ENCODE measurements around the gene SHISA3.
"Not testable (repeated sequence)": the region's sequence is repeated elsewhere in the genome, so short reads cannot be mapped to it uniquely, and the experiment has no call there.

The SHISA3 gene
- 0 to 0.26 (median 0.04) reads per million in 17 experiments for total RNA-seq

DNA sequence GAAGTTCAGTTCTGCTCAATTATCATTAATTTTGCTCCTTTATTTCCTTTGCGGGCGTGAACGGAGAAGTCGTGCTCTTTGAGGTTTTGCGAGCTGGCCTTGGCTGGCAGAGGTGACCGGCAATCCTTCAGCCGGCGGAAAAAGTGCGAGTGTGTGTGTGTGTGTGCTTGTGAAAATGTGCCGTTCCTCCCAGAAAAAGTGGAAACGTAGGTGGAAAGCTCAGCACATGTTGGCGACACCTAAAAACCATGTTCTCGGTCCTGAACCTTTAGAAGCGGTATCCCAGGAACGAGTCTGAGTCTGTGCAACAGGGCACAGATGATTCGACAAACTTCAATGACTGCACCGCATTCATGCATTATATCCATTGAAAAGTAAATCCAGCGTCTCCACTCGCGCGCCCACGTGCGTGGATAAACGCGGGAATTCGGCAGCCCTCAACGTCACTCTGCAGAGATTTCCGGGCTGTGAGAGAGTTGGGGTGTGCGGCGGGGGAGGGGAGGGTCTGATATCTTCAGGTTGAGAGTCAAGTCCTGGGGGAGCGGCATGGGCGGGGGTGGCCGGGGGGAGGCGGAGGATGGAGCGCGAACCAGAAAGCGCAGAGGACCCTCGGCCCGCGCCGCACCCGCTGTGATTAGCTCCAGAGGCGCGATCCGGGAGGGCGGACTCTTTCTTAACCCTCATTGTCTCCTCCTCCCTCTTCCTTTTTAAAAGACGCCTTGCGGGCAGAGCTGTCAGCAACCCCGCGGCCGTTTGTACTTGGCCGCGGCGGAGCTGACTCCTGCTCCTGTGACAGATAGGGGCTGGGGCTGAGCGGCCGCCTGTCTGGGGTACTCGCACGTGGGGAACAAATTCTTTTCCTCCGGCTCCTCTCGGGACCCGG, at the start of gene SHISA3:
Gene SHISA3, plus strand, starts transcription at position 737 of the 883 bp plus-strand sequence. CDS start 569 bp downstream, outside the sequence.
- peak; percentile 9 to 57 (median 36) for DNase-seq

DNA sequence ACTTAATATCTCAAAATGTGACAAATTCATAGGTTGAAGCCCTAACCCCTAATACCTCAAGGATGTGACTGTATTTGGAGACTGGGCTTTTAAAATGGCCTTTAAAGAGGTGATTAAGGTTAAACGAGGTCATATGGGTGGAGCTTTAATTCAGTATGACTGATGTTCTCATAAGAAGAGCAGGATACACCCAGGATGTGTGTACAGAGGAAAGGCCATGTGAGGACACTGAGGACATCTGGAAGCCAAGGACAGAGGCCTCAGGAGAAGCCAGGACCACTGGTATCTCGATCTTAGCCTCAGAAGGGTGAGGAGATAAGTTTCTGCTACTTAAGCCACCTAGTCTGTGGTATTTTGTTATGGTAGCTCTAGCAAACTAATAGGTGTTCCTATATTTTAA, 49.0 kb upstream of the SHISA3 start:
- no peak for DNase-seq

DNA sequence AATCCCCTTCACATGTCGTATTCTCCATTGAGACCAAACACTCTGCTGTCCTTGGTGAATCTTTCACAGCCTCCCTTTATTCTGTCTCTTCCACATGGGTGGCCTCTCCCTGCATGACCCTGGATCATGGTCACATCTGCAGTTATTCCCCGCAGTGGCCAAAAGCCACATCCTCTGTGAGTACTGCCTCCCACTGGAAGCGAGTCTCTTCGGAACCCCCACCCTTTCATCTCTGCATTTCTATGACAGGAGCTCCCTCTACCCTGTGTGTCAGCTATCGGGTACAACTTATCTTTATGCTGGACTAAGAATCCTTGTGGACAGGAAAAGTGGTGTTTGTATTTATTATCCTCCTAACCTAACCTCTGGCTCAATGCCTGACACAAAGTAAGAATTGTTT, 48.6 kb upstream of the SHISA3 start:
- no peak for DNase-seq

DNA sequence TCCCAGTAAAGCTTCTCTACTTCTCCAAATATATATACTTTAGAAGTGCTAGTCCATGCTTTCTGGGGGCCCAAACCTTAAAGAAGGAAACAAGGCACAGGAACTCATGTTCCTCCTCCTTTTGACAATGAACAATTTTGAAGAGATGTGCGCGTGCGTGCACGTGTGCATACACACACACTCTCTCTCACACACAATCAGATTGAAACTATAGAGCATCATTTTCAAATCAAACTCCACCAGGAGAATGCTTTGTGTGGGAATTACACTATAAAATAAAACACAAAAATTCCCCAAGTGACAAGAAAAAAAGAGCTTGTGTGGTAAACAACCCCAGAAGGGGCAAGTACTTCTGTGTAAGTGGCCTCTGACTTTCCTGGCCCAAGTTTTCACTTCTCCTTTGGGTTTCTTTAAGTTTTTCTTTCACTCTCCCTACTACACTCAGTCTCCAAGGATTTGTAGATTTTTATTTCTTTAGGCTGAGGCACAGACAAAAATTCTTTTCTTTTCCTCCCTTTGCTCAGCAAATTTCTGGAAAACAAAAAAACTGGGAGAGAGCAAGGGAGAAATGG, 46.6 kb upstream of the SHISA3 start:
- no peak for DNase-seq

DNA sequence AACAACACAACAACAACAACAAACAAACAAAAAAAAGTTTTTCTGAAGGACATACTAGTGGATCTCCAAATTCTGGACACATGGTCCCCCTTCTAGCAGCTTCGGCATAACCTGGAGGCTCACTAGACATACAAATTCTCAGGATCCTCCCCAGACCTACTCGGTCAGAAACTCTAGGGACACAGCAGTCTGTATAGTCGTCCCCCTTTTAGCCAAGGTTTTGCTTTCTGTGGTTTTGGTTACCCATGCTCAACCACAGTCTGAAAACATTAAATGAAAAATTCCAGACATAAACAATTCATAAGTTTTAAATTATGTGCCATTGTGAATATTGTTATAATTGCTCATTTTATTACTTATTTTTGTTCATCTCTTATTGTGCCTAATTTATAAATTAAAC, 45.2 kb upstream of the SHISA3 start:
- DNase-seq: no peak

DNA sequence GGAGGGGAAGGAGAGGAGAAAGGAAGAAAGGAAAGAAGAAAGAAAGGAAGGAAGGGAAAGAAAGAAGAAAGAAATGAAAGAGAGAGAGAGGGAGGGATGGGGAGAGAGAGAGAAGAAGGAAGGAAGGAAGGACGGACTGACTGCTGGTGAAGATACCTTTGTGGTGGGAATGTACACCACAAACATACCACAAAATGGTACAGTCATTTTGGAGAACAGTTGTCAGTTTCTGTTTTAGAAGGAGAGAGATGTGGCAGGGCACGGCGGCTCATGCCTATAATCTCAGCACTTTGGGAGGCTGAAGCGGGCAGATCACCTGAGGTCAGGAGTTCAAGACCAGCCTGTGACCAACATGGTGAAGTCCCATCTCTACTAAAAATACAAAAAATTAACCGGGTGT, 40.0 kb upstream of the SHISA3 start:
- no peak for DNase-seq

DNA sequence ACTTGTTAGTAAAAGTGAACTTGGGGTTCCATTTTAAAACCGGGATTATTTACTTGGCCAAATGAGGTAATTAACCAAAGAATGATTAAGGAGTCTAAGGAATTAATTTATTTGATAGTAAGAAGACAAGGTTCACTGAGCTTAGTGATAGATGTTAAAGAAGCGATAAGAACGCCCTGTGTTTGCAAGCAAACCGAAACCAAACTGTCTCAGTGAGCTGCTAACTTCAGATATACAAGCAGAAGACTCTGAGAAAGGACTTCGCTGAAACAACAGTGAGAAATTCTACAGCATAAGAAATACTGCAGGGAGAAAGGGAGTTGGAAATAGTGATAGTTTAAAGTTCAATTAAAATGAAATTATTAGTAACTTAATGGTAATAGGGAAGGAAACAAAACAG, 37.6 kb upstream of the SHISA3 start:
- no peak for DNase-seq

DNA sequence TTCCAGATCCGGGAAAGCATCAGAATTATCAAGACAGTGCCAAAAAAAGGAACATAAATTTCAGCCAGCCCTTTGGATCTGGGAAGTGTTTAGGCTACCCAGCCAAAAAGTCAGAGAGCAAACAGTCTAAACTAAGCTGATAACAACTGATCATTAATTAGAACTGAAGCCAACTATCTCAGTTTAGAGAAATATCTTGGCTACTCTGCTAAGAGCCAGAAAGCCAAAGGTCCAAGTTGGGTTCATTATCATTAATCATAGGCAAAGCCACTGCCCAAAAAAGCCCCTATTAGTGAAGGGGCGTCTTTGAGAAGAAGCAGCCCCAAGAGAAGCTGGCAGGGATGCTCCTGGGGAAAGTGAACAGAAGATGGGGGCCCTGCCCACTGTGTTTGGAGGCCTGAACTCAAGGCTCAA, 37.0 kb upstream of the SHISA3 start:
- DNase-seq: no peak

DNA sequence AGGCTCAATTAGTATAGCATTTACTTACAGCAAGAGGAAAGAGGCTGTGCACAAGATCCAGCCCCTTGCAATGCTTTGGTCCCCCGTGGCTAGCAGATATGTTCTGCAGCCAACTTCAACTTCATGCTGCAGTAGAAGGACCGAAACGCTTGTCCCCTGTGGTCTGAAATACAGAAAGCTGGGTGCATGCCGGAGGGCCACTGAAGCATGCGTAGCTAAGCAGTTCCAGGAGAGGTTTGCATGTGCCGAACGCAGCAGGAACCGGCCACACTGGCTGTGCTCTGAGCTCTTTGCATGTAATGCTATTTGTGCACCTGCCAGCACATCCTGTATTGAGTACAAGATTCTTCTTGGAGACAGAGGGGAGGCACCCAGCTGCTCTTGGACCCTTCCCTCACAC, 35.8 kb upstream of the SHISA3 start:
- DNase-seq: no peak

DNA sequence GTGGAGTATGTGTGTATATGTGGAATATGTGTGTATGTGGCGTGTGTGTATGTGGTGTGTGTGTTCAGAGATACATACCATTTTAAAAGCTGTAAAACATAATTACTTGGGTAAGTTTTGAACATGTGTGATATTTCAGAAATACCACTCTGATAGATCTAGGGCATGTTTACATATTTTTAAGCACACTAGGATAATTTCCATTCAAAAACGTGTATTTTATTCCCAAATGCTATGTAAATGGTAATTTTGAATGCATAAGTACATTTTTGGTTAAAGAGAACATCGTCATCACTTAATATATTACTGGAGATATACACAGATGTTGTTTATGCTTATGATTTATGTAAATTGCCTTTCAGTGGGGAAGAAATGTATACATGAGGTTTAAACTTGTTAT, 34.7 kb upstream of the SHISA3 start:
- no peak for DNase-seq

DNA sequence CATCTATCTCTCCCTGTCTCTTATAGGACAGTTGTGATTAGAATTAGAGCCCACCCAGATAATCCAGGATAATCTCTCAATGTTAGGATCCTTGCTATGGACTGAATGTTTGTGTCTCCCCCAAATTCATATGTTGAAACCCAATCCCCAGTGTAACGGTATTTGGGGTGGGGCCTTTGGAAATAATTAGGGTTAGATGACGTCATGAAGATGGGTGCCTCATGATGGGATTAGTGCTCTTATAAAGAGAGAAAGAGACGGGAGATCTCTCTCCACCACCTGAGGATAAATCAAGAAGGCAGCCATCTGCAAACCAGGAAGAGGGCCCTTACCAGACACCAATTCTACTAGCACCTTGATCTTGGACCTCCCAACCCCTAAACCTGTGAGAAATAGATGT, 33.7 kb upstream of the SHISA3 start:
- no peak for DNase-seq

DNA sequence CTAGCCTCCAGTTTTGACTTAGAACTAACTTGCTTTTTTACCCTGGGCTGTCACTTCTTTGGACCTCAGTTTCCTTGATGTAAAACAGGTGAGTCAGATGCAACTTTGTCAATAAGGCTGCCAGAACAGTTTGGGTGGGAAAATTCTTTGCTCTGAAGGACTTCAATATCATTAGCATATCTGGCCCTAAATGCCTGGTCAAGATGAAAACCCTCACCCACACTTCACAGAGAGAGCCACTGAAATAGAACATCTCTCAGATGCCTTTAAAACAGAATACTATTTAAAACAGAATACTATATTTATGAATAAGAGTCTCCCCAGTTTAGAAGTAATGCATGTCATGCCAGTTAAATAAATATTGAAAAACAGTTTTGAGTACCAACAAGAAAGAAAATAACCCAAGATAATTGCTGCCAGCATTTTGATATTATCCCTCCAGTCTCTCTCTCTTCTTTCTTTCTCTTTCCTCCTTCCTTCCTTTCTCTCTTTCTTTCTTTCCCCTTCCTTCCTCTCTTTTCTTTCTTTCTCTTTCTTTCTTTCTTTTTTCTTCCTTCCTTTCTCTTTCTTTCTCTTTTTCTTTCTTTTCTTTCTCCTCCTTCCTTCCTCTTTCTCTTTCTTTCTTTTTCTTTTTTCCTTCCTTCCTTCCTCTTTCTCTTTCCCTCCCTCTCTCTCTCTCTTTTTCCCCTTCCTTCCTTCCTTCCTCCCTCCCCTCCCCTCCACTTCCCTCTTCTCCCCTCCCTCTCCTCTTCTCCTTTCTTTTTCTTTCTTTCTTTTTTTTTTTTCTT, 32.8 kb upstream of the SHISA3 start:
- no peak for DNase-seq

DNA sequence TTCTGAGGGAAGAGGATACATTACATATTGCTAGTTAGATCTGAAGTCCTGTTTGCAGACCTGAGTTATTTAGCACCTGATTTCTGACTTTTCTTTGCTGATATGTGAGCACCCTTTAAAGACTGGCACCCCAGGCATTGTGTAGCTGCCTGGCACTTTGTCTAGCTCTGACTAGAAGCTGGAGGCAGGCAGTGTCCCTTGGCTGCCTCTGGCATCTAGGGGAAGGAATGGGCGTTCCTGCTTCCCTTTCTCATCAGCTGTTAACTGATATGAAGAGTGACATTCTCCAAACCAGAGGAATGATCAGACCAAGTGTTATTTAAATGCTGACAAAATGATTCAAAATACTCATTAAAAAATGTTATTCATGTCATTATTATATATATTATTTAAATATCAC, 30.3 kb upstream of the SHISA3 start:
- no peak for DNase-seq

DNA sequence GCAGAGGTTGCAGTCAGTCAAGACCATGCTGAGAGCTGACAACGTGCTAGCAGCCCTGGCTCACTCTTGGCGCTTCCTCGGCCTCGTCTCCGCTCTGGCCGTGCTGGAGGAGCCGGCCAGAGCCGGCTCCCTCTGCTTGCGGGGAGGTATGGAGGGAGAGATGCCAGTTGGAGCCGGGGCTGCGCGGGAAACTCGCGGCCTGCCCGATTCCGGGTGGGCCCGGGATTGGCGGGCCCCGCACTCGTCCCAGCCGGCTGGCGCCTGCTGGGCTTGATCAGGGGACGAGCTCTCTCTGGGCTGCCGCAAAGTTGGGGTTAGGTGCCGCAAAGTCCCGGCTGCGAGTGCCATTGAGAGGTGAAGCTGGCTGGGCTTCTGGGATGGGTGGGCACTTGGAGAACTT, 27.8 kb upstream of the SHISA3 start:
- DNase-seq: no peak

DNA sequence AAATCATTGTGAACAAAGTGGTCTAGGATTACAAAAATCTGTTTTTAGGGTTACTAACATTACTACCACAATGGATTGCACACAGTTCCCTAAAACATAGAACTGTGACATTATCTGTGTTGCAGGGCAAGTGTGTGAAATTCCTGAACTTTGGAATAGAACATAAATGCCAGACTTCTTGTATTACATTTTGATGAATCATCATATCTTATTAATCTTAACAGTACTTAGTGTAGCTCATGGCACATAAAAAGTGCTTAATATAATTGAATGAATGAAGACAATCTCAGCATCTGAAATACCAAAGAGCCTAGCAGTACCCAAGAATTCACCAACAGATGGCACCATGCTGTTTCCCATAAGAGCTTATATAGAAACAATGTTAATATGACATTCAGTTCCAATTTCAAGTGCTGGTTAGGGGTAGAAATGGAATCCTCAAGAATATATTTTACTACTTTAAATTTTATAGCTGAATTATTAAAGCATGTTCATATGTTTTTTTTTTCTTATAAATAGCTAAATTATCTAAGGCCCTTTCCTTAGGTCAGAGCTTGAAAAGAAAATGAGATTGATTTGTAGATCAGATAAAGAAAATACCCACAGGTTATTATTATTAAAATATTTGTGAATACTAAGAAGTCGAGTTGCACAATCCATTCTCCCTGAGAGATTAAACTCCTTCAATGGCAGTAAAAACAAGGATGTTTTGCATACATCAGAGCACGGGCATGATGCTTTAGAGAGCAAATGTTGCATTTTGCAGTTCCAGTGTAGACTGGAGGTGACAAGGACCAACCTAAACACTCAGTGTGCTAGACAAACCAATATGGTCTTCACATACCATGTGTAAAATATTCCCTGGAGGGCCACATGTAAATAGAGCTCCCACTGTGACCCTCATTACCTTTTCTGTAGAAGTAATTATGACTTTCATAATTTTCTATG, 25.7 kb upstream of the SHISA3 start:
- peak; percentile 21 to 49 (median 43) for DNase-seq

DNA sequence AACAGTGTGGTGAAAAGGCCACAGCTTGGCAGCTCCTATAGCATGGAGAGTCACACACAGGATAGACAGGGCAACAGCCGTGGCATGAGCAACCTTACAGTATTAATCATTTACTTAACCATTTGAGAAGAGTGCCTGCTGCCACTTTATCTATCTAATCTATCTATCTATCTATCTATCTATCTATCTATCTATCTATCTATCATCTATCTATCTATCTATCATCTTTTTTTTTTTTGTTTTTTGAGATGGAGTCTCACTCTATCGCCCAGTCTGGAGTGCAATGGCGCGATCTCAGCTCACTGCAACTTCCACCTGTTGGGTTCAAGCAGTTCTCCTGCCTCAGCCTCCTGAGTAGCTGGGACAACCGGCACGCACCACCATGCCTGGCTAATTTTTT, 25.0 kb upstream of the SHISA3 start:
- DNase-seq: not testable (repeated sequence)

DNA sequence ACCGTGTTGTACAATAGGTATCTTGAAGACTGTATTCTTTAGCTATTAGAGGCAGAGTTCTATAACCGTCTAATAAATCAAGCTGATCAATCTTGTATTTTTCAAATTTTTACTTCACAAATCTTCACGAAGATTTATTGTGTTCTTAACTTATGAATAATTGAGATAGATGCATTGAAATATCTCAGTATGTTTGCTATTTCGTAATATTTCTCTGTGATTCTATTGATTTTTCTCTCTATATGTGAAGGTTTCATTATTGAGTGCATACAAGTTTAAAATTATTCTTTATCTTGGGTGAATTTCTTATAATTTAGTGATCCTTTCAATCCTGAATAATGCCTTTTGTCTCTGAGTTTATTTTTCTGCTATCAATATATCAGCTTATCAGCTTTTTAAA, 19.8 kb upstream of the SHISA3 start:
- no peak for DNase-seq

DNA sequence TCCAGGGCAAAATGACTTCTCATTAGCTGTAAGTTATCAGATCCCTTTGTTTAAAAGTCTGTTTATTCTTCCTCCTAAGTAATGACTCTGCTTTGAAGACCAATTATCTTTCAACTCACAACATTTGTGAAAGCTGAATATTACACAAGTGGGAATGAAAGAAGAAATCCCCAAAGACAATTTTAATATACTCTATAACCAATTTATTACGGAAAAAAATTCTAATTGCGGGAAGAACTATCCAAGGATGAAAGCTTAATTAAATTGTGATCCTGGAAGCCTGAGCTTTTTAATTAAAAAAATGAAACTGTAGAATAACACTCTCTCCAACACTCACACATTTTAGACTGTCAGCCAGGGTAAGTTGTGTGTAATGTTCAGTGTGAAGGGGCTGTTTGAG, 15.6 kb upstream of the SHISA3 start:
- no peak for DNase-seq

DNA sequence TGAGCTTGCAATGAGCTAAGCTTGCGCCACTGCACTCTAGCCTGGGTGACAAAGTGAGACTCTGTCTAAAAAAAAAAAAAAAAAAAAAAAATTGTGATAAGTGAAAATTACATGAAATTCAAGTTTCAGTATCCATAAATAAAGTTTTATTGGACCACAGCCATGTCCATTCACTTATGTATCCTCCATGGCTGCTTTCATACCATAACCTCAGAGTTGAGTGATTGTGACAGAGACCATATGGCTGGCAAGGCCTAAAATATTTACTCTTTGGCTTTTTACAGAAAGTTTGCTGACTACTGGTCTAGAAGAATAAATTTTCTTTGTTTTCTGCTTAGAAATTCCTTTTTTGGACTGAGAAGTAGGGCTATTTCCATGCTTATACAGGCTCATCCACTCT, 11.8 kb upstream of the SHISA3 start:
- DNase-seq: no peak

DNA sequence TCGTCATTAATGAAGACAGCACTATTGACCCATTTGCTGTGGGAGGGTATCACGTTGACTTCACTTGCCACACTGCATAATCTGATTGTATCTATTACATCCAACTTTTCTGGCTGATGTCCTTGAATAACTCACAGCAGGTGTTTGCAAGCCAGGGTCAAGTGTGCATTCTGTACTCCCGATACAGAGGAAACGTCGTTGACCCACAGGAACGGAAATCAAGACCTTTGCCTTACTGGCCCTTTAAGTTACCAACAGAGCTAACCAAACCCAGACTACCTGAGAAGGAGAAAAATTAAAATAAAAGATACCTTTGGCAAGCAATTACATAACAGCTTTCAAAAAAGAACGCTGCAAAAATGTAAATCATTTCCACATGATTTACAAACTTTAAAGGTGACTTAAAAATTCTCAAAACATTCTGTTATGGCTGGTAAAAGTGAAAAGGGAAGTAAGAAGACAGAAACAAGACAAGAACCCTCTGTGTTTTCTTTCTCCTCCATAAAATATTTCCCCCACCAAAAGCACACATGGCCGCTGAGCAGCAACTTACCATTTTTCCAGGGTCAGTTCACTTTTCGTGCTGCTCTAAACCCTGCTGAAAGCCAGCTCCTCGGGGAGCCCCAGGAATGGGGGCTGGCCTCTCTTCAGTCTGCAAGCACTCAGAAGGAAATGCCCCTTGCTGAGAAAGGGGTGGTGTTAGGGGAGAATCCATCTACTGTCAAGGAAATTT, 6.5 kb upstream of the SHISA3 start:
- no peak for DNase-seq

DNA sequence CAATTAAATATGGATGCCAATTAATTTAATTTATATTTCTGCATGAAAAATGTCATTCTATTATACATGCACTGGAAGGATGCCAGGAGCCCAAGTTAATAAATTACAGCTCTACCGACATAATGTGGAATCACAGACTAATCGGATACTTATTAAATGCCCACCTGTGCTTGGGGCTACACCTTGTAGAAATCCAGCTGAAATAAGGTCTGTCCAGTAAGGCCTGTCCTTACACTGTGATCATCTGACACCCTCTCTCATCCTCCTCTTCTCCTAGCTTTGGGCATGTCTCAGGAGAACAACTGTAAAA, 6.0 kb upstream of the SHISA3 start:
- DNase-seq: no peak

DNA sequence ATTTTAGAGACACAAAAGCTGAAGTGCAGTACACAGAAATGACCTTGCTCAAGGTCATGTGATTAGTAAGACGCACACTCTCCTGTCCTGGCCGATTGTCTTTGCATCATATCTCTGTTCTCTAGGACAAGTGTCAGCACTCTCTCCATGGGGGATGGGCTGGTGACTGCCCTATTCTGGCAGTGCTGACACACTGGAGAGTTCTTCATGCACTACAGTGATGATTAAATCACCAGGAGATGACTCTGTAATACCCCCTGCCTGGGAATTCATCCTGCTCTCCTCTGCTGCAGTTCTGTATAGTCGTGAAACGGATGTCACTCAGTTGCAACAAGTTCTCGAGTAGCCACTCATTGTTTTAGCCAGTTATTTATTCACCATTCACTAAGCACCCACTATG, 5.3 kb upstream of the SHISA3 start:
- DNase-seq: peak; percentile 9 to 46 (median 23)

All from suppressor macrophage (primary cell).